PC-9 (cell line): ENCODE data around the gene SYCP2L.

Experiments
- CTCF ChIP-seq: fragments of 200-600 bp; sonication (generic); conservative IDR thresholded peaks from 2 replicates; pipeline ENCODE4 v1.6.1; 2017; ENCODE audit warnings: mixed run types, antibody characterized with exemption, mild to moderate bottlenecking, moderate library complexity
- EZH2 ChIP-seq: fragments of 200-600 bp; sonication (generic); IDR thresholded peaks from 2 replicates; pipeline ENCODE4 v1.8.0; 2017; ENCODE audit warnings: antibody characterized with exemption, low read depth

- TF ChIP-seq CTCF (no peak), EZH2 (no peak)
Observed at GRCh38 chr6:10882657-10883171, 4.1 kb upstream of the SYCP2L start.
